Measurements from ENCODE around the gene PTPN1.

The PTPN1 gene

GRCh38 chr20:50515471-50516106 lies 5.4 kb downstream of the PTPN1 start:
- CTCF ChIA-PET: interaction anchor here (0.6 to 1.5 kb wide), 4 partner anchors 11 to 73 kb away, joined by 3 to 4 read pairs (median 3); no protein-coding TSS in a partner anchor
- no peak for TF ChIP-seq PRDM2 (tag by site-specific recombination; IDR thresholded peaks at IDR 0.05; ENCODE audit: borderline replicate concordance)
- no peak for TF ChIP-seq ZNF398 (tag by site-specific recombination; IDR thresholded peaks at IDR 0.05)
- TF ChIP-seq TCF7L2 (IDR thresholded peaks at IDR 0.05; ENCODE audit: borderline replicate concordance, low read depth, low read length): no peak
- TF ChIP-seq KLF8 (tag by site-specific recombination; IDR thresholded peaks at IDR 0.05): no peak
- TF ChIP-seq ZNF335 (tag by site-specific recombination; conservative IDR thresholded peaks at IDR 0.05): peak; percentile 43; the same call in 1 of the 2 replicates
- peak; percentile 95 for TF ChIP-seq SCRT2 (tag by site-specific recombination; IDR thresholded peaks at IDR 0.05)
- TF ChIP-seq ZEB2 (tag by site-specific recombination; IDR thresholded peaks at IDR 0.05): 0 out of 2 replicates have a peak, but pooled peaks have one; percentile 15
- no peak for TF ChIP-seq INSM2 (tag by site-specific recombination; IDR thresholded peaks at IDR 0.05)
- no peak for TF ChIP-seq IKZF3 (tag by site-specific recombination; IDR thresholded peaks at IDR 0.05)
- TF ChIP-seq ZNF24 (tag by site-specific recombination; IDR thresholded peaks at IDR 0.05): 0 out of 2 replicates have a peak, but pooled peaks have one; percentile 13
- TF ChIP-seq GLIS2 (tag by site-specific recombination; IDR thresholded peaks at IDR 0.05): no peak
- TF ChIP-seq ZNF2 (tag by site-specific recombination; IDR thresholded peaks at IDR 0.05): no peak
- TF ChIP-seq SCRT1 (tag by site-specific recombination; IDR thresholded peaks at IDR 0.05; ENCODE audit: borderline replicate concordance): peak; percentile 82
- peak; percentile 62; the same call in 1 of the 2 replicates for TF ChIP-seq OSR2 (tag by site-specific recombination; IDR thresholded peaks at IDR 0.05)
- TF ChIP-seq, protein P1, sequence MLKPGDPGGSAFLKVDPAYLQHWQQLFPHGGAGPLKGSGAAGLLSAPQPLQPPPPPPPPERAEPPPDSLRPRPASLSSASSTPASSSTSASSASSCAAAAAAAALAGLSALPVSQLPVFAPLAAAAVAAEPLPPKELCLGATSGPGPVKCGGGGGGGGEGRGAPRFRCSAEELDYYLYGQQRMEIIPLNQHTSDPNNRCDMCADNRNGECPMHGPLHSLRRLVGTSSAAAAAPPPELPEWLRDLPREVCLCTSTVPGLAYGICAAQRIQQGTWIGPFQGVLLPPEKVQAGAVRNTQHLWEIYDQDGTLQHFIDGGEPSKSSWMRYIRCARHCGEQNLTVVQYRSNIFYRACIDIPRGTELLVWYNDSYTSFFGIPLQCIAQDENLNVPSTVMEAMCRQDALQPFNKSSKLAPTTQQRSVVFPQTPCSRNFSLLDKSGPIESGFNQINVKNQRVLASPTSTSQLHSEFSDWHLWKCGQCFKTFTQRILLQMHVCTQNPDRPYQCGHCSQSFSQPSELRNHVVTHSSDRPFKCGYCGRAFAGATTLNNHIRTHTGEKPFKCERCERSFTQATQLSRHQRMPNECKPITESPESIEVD (tag by site-specific recombination; IDR thresholded peaks at IDR 0.05): no peak
- no peak for TF ChIP-seq ZNF843 (tag by site-specific recombination; IDR thresholded peaks at IDR 0.05)
- no peak for TF ChIP-seq ZNF707 (tag by site-specific recombination; IDR thresholded peaks at IDR 0.05)
- TF ChIP-seq YY2 (tag by site-specific recombination; IDR thresholded peaks at IDR 0.05): no peak
- TF ChIP-seq ZNF302 (tag by site-specific recombination; IDR thresholded peaks at IDR 0.05; ENCODE audit: low read depth): no peak
- TF ChIP-seq HOXA7 (CRISPR knock-in tag; IDR thresholded peaks at IDR 0.05; ENCODE audit: borderline replicate concordance): no peak
- no peak for TF ChIP-seq ZNF626 (tag by site-specific recombination; IDR thresholded peaks at IDR 0.05)
- TF ChIP-seq ZBTB7A (tag by site-specific recombination; IDR thresholded peaks at IDR 0.05; ENCODE audit: low read depth): no peak
- no peak for TF ChIP-seq ZBTB44 (tag by site-specific recombination; IDR thresholded peaks at IDR 0.05)
- no peak for TF ChIP-seq ZSCAN16 (tag by site-specific recombination; IDR thresholded peaks at IDR 0.05)

More at GRCh38 chr20:50515471-50516106, 5.4 kb downstream of the PTPN1 start:
- POLR2A ChIA-PET: no interaction called here
- Histone ChIP-seq H3K27ac (ENCODE audit: extremely low read depth, low read depth, low read length) (no peak overlapping the region), H3K9me3 (ENCODE audit: control insufficient read depth, insufficient read depth, low read depth, low read length) (no peaks in the 10 kb centered on the region), H3K36me3 (ENCODE audit: control insufficient read depth in 2 of 2, insufficient read depth in 1 of 2, low read length in 2 of 2) (peaks cover 0 to 2% of the 10 kb centered on the region in 2 experiments; a peak in 1 of 3 replicates), H3K4me3 (ENCODE audit: low read depth, low read length) (no peak overlapping the region), H3K4me1 (ENCODE audit: control insufficient read depth, insufficient read depth, low read length) (peaks cover 35% of the 10 kb centered on the region)
